H1 (cell line): ENCODE measurements around the gene GJB6. TPM values are rescaled to one million over a fixed set of nuclear protein-coding genes. Genes with fewer than 3 reads are reported as not detected.

Experiments used
- CTCF ChIA-PET: fragments of 300-600 bp; sonication (Branson Sonifier 250); formaldehyde crosslinking; loops from one replicate; lab custom pipeline; 2021; ENCODE audit not compliant: partially characterized antibody; lab: Charles Lee
- POLR2A ChIA-PET: fragments of 300-600 bp; sonication (Branson Sonifier 250); formaldehyde crosslinking; loops from one replicate; lab custom pipeline; 2021; ENCODE audit warnings: inconsistent platforms; ENCODE audit not compliant: partially characterized antibody; lab: Charles Lee
- DNase-seq, 2 experiments: peaks; one replicate each; pipeline versions ENCODE4 v3.0.0 to v3.0.0-alpha.2; 2010 to 2022; ENCODE audit warnings: low spot score in 2 of 2, low read depth in 1 of 2, mixed read lengths in 1 of 2
- FAIRE-seq: peaks from 2 replicates; lab custom pipeline; 2011; peaks lifted over from hg19 to GRCh38; lab: Jason Lieb, UNC
- H2AFZ ChIP-seq: 2 replicates; pipeline ENCODE4 v1.8.1; 2012; ENCODE audit warnings: low read length, inconsistent platforms
- H2AK5ac ChIP-seq: 2 replicates; pipeline ENCODE4 v1.6.1; 2013; ENCODE audit warnings: low read depth, low read length
- H2BK120ac ChIP-seq: replicated peaks from 2 replicates; pipeline ENCODE3; 2013; ENCODE audit warnings: low read depth, low read length, inconsistent platforms
- H2BK12ac ChIP-seq: 2 replicates; pipeline ENCODE4 v1.6.1; 2013; ENCODE audit warnings: low read depth, low read length
- H2BK15ac ChIP-seq: 2 replicates; pipeline ENCODE4 v1.6.1; 2013; ENCODE audit warnings: low read length
- H2BK20ac ChIP-seq: 2 replicates; pipeline ENCODE4 v1.6.1; 2013; ENCODE audit warnings: low read length
- H2BK5ac ChIP-seq: 2 replicates; pipeline ENCODE4 v1.6.1; 2013; ENCODE audit warnings: low read depth, low read length
- H3K14ac ChIP-seq: 2 replicates; pipeline ENCODE4 v1.6.1; 2013; ENCODE audit warnings: inconsistent platforms; ENCODE audit not compliant: insufficient read length
- H3K18ac ChIP-seq: 2 replicates; pipeline ENCODE4 v1.6.1; 2013; ENCODE audit warnings: low read length; ENCODE audit errors: extremely low read depth
- H3K23ac ChIP-seq: 2 replicates; pipeline ENCODE4 v1.6.1; 2013; ENCODE audit warnings: inconsistent platforms; ENCODE audit not compliant: insufficient read length
- H3K23me2 ChIP-seq: 2 replicates; pipeline ENCODE4 v1.6.1; 2013; ENCODE audit warnings: low read depth, low read length
- H3K27ac ChIP-seq: 2 replicates; pipeline ENCODE4 v1.6.1; 2011; ENCODE audit warnings: low read depth, low read length, inconsistent platforms
- H3K27me3 ChIP-seq, 4 experiments: replicated peaks in 1 of 4; 1 replicate in 1 of 4; 2 replicates in 3 of 4; pipeline versions ENCODE4 v1.6.1 to v1.8.1; 2011 to 2013; ENCODE audit warnings: low read length in 3 of 4, mild to moderate bottlenecking in 3 of 4, inconsistent platforms in 2 of 4, mixed read lengths in 2 of 4, moderate library complexity in 1 of 4; ENCODE audit not compliant: control insufficient read depth in 3 of 4, insufficient read depth in 3 of 4; ENCODE audit errors: extremely low read depth in 1 of 4
- H3K36me3 ChIP-seq, 4 experiments: 2 replicates each; pipeline versions ENCODE4 v1.6.1 to v1.8.1; 2011 to 2013; ENCODE audit warnings: mild to moderate bottlenecking in 4 of 4, low read length in 3 of 4, moderate library complexity in 2 of 4, control low read depth in 1 of 4, inconsistent platforms in 1 of 4; ENCODE audit not compliant: insufficient read depth in 4 of 4, control insufficient read depth in 2 of 4
- H3K4ac ChIP-seq: replicated peaks from 2 replicates; pipeline ENCODE3; 2013; ENCODE audit warnings: low read length, low read depth, mixed read lengths, inconsistent platforms; ENCODE audit not compliant: insufficient read length
- H3K4me1 ChIP-seq, 4 experiments: replicated peaks in 1 of 4; 1 replicate in 1 of 4; 2 replicates in 3 of 4; pipeline versions ENCODE4 v1.6.1 to v1.8.1; 2011 to 2013; ENCODE audit warnings: low read length in 3 of 4, inconsistent platforms in 2 of 4, mixed read lengths in 1 of 4; ENCODE audit not compliant: insufficient read depth in 4 of 4, control insufficient read depth in 3 of 4
- H3K4me2 ChIP-seq, 2 experiments: 2 replicates each; pipeline versions ENCODE4 v1.6.1 to v1.8.1; 2011 to 2013; ENCODE audit warnings: low read depth in 2 of 2, low read length in 2 of 2, control low read depth in 1 of 2, inconsistent platforms in 1 of 2, mild to moderate bottlenecking in 1 of 2; ENCODE audit not compliant: insufficient read depth in 1 of 2
- H3K4me3 ChIP-seq, 4 experiments: fragments of 200-600, 300-600 bp in 1 of 4; sonication (generic), shearing (Covaris generic), sonication (Bioruptor Twin) in 1 of 4; 2 replicates each; pipeline versions ENCODE4 v1.5.1 to v1.8.1; 2011 to 2016; ENCODE audit warnings: low read length in 4 of 4, low read depth in 3 of 4, control low read depth in 2 of 4, inconsistent platforms in 2 of 4, mild to moderate bottlenecking in 2 of 4, mixed read lengths in 1 of 4, moderate library complexity in 1 of 4; ENCODE audit not compliant: insufficient read depth in 2 of 4; ENCODE audit errors: extremely low read depth in 1 of 4
- H3K56ac ChIP-seq: replicated peaks from 2 replicates; pipeline ENCODE3; 2013; ENCODE audit warnings: low read depth, mild to moderate bottlenecking, mixed read lengths, low read length, inconsistent platforms; ENCODE audit not compliant: insufficient read length
- H3K79me1 ChIP-seq: 2 replicates; pipeline ENCODE4 v1.6.1; 2013; ENCODE audit warnings: low read depth, low read length, control low read depth
- H3K79me2 ChIP-seq, 2 experiments: 2 replicates each; pipeline versions ENCODE4 v1.6.1 to v1.8.1; 2012 to 2013; ENCODE audit warnings: low read length in 2 of 2, mild to moderate bottlenecking in 2 of 2, inconsistent platforms in 1 of 2; ENCODE audit not compliant: insufficient read depth in 2 of 2, control insufficient read depth in 1 of 2
- H3K9ac ChIP-seq, 4 experiments: replicated peaks in 1 of 4; 1 replicate in 1 of 4; 2 replicates in 3 of 4; pipeline versions ENCODE4 v1.6.1 to v1.8.1; 2011 to 2013; ENCODE audit warnings: low read depth in 3 of 4, low read length in 3 of 4, control low read depth in 2 of 4, mild to moderate bottlenecking in 2 of 4, moderate library complexity in 2 of 4, inconsistent platforms in 1 of 4; ENCODE audit errors: extremely low read depth in 1 of 4
- H3K9me3 ChIP-seq, 2 experiments: 2 replicates each; pipeline versions ENCODE4 v1.6.1 to v1.8.1; 2012 to 2013; ENCODE audit warnings: mild to moderate bottlenecking in 2 of 2, moderate library complexity in 2 of 2, control low read depth in 1 of 2, inconsistent platforms in 1 of 2, low read depth in 1 of 2, low read length in 1 of 2, mixed read lengths in 1 of 2; ENCODE audit not compliant: insufficient read depth in 2 of 2
- H4K20me1 ChIP-seq, 2 experiments: replicated peaks in 1 of 2; 2 replicates each; pipeline versions ENCODE3 to v1.8.1; 2011 to 2013; ENCODE audit warnings: inconsistent platforms in 2 of 2, low read length in 2 of 2, mild to moderate bottlenecking in 1 of 2; ENCODE audit not compliant: insufficient read depth in 2 of 2, control insufficient read depth in 1 of 2
- H4K5ac ChIP-seq: 2 replicates; pipeline ENCODE4 v1.6.1; 2013; ENCODE audit warnings: low read length, low read depth, mixed read lengths, inconsistent platforms; ENCODE audit not compliant: insufficient read length
- H4K8ac ChIP-seq: 2 replicates; pipeline ENCODE4 v1.8.0; 2013; ENCODE audit warnings: mild to moderate bottlenecking, moderate library complexity, low read length, inconsistent platforms; ENCODE audit not compliant: insufficient read depth; ENCODE audit errors: extremely low read depth
- H4K91ac ChIP-seq: replicated peaks from 2 replicates; pipeline ENCODE3; 2013; ENCODE audit warnings: low read length, mixed read lengths, inconsistent platforms; ENCODE audit not compliant: insufficient read length
- BACH1 ChIP-seq: IDR thresholded peaks from 2 replicates; pipeline ENCODE4 v1.6.1; 2012; ENCODE audit warnings: low read length, improper control_type of control experiment
- CREB1 ChIP-seq: IDR thresholded peaks from 2 replicates; pipeline ENCODE4 v1.6.1; 2012; ENCODE audit warnings: inconsistent platforms
- EGR1 ChIP-seq: IDR thresholded peaks from 2 replicates; pipeline ENCODE4 v1.6.1; 2011; ENCODE audit warnings: low read depth, low read length, borderline replicate concordance
- FOSL1 ChIP-seq: IDR thresholded peaks from 2 replicates; pipeline ENCODE4 v1.6.1; 2011; ENCODE audit warnings: mild to moderate bottlenecking, low read depth, low read length, moderate library complexity; ENCODE audit not compliant: insufficient read depth
- GABPA ChIP-seq: IDR thresholded peaks from 2 replicates; pipeline ENCODE4 v1.6.1; 2011; ENCODE audit warnings: mild to moderate bottlenecking, low read length, moderate library complexity, borderline replicate concordance; ENCODE audit not compliant: insufficient read depth
- HDAC2 ChIP-seq, 2 experiments: fragments of 300-600 bp in 1 of 2; sonication (generic) in 1 of 2; IDR thresholded peaks; 2 replicates each; pipeline ENCODE4 v1.6.1; 2011 to 2012; ENCODE audit warnings: low read depth in 2 of 2, low read length in 2 of 2, mild to moderate bottlenecking in 2 of 2, moderate library complexity in 2 of 2, borderline replicate concordance in 1 of 2, inconsistent platforms in 1 of 2
- KDM5A ChIP-seq: fragments of 200-600 bp; IDR thresholded peaks from 2 replicates; pipeline ENCODE4 v1.7.1; 2012; ENCODE audit warnings: mild to moderate bottlenecking, low read length, inconsistent platforms, mixed read lengths
- NANOG ChIP-seq: IDR thresholded peaks from 2 replicates; pipeline ENCODE4 v1.6.1; 2011; ENCODE audit warnings: low read length, low read depth, mild to moderate bottlenecking, inconsistent platforms; ENCODE audit not compliant: insufficient read depth, poor library complexity, severe bottlenecking
- PHF8 ChIP-seq: fragments of 200-600 bp; sonication (generic); conservative IDR thresholded peaks from 2 replicates; pipeline ENCODE4 v1.7.1; 2012; ENCODE audit warnings: low read depth, mild to moderate bottlenecking, inconsistent platforms, low read length, moderate library complexity
- RNF2 ChIP-seq: fragments of 200-900, 300-1000 bp; sonication (generic); IDR thresholded peaks from 2 replicates; pipeline ENCODE4 v1.7.1; 2016; ENCODE audit warnings: borderline replicate concordance, low read depth, mild to moderate bottlenecking, antibody characterized with exemption, low read length; ENCODE audit not compliant: poor library complexity, severe bottlenecking; ENCODE audit errors: missing control alignments
- SAP30 ChIP-seq: fragments of 300-600 bp; sonication (generic); IDR thresholded peaks from 2 replicates; pipeline ENCODE4 v1.7.1; 2012; ENCODE audit warnings: low read length, moderate library complexity, mild to moderate bottlenecking, inconsistent platforms; ENCODE audit not compliant: insufficient read depth, insufficient replicate concordance
- SP1 ChIP-seq: IDR thresholded peaks from 2 replicates; pipeline ENCODE4 v1.6.1; 2011; ENCODE audit warnings: low read depth, low read length
- TAF7 ChIP-seq: optimal IDR thresholded peaks from 2 replicates; pipeline ENCODE3; 2011; ENCODE audit warnings: low read depth, mild to moderate bottlenecking, inconsistent platforms, low read length, moderate library complexity, borderline replicate concordance
- ZNF274 ChIP-seq: IDR thresholded peaks from 2 replicates; pipeline ENCODE4 v1.7.0; 2012; ENCODE audit warnings: low read length, borderline replicate concordance; ENCODE audit errors: extremely low read depth
- WGBS, 2 experiments: shearing (Covaris generic) in 1 of 2; methylation state at CpG; one replicate each; pipeline versions ENCODE4 v1.1.6 to v1.1.7; 2013 to 2015; ENCODE audit warnings: low lambda C conversion rate in 2 of 2, mixed read lengths in 2 of 2, inconsistent platforms in 1 of 2, low coverage in 1 of 2, missing lambda C conversion rate in 1 of 2; ENCODE audit not compliant: insufficient replicate concordance in 2 of 2, insufficient coverage in 1 of 2, insufficient read length in 1 of 2; ENCODE audit errors: extremely low coverage in 1 of 2, missing lambda C conversion rate in 1 of 2; 5-methylcytosine and 5-hydroxymethylcytosine counted together
- polyA plus RNA-seq, 7 experiments: library from polyadenylated mRNA; depleted of rRNA in 3 of 7; stranded (reverse) in 5 of 7; unstranded in 2 of 7; fragments of >200 nt in 5 of 7; fragments of 200-250 nt in 2 of 7; gene quantifications; 1 replicate in 5 of 7; 2 replicates in 1 of 7; 4 replicates in 1 of 7; pipeline versions ENCODE4 v1.2.1 to v1.2.3, GENCODE V29; 2011 to 2013; ENCODE audit warnings: missing spikeins in 2 of 7, mixed read lengths in 2 of 7
- total RNA-seq: library from RNA; stranded (reverse); fragmentation: NEBNext Ultra II Directional; extraction: Animal tissue kit (Norgen Biotek cat#: 25700); gene quantifications from 2 replicates; pipeline ENCODE4 v1.2.1, GENCODE V29; 2021

GJB6 gene
- total and polyA plus RNA-seq, 2 of the 8 experiments (the other 6 are each of a cell fraction or from before 2014, with no cell fraction given) = not detected

DNA sequence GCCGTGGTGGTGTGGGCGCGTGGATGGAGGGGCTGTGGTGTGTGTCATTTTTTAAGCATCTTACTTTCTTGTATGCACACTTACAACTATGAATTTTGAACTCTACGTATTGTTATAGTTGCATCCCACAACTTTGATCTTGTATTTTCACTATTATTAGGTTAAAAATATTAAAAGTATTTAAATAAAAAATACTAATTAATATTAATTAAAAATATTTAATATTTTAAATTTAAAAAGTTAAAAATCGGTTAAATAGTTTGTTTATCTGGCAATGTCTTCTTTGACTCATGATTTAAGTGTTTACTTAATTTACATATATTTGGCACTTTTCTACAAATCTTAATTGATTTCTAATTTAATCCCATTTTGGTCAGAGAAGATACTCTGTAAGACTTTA is 17.8 kb upstream of the GJB6 start:
- no peak for FAIRE-seq
- TF ChIP-seq KDM5A (no peak), TAF7 (no peak), ZNF274 (no peak), NANOG (no peak), HDAC2 (IDR thresholded peaks at IDR 0.05; ENCODE audit: borderline replicate concordance in 1 of 2, low read depth in 2 of 2, low read length in 2 of 2) (no peak), FOSL1 (no peak), SAP30 (no peak), RNF2 (no peak), CREB1 (no peak), EGR1 (no peak), GABPA (no peak), BACH1 (no peak), SP1 (no peak), PHF8 (no peak)

More for the DNA sequence above, 17.8 kb upstream of the GJB6 start:
- Histone ChIP-seq H3K23me2 (no peaks in the 10 kb centered on the region), H3K4me2 (no peak overlapping the region), H3K4me1 (no peaks in the 10 kb centered on the region), H2BK5ac (no peak overlapping the region), H2BK20ac (no peak overlapping the region), H4K20me1 (no peaks in the 10 kb centered on the region), H4K5ac (no peak overlapping the region), H3K18ac (no peak overlapping the region), H3K36me3 (no peaks in the 10 kb centered on the region), H4K91ac (no peak overlapping the region), H3K9me3 (no peaks in the 10 kb centered on the region), H3K79me1 (no peaks in the 10 kb centered on the region), H3K14ac (no peak overlapping the region), H3K27ac (no peak overlapping the region), H2AFZ (no peak overlapping the region), H3K56ac (no peak overlapping the region), H4K8ac (no peak overlapping the region), H2BK12ac (no peak overlapping the region), H3K79me2 (no peaks in the 10 kb centered on the region), H2BK15ac (no peak overlapping the region), H3K27me3 (no peaks in the 10 kb centered on the region), H3K23ac (no peak overlapping the region), H2AK5ac (no peak overlapping the region), H2BK120ac (no peak overlapping the region), H3K4me3 (no peak overlapping the region), H3K9ac (no peak overlapping the region), H3K4ac (no peak overlapping the region)
- ChIA-PET POLR2A (interaction anchor here (0.6 kb wide), 1 partner anchor 142 kb away, joined by 3 read pairs; no protein-coding TSS in a partner anchor), CTCF (interaction anchor here (0.6 kb wide), 1 partner anchor 64 kb away, joined by 4 read pairs; no protein-coding TSS in a partner anchor)
- DNase-seq = no peak
- 90% methylated on average over 5 of the region's 5 CpGs; no CpG with 5 or more reads in 1 of the 2 experiments for WGBS, 2 experiments
